Neural cell (in vitro differentiated cells): ENCODE results near the gene KATNBL1.

ENCODE experiments used
- CTCF ChIP-seq: fragments of 450-650 bp; IDR thresholded peaks from 2 replicates; pipeline ENCODE4 v1.5.1; 2014; ENCODE audit warnings: antibody characterized with exemption, mild to moderate bottlenecking, moderate library complexity; ENCODE audit not compliant: poor library complexity, severe bottlenecking
- EP300 ChIP-seq: fragments of 450-650 bp; conservative IDR thresholded peaks from 2 replicates; pipeline ENCODE4 v1.6.1; 2014; ENCODE audit warnings: antibody characterized with exemption, mild to moderate bottlenecking, moderate library complexity; ENCODE audit not compliant: poor library complexity, severe bottlenecking
- EZH2 ChIP-seq: fragments of 200-600, 300-800 bp; shearing (Covaris generic), sonication (generic); IDR thresholded peaks from 2 replicates; pipeline ENCODE4 v1.6.1; 2014; ENCODE audit warnings: antibody characterized with exemption, low read length, borderline replicate concordance, mild to moderate bottlenecking; ENCODE audit not compliant: insufficient read depth, poor library complexity, severe bottlenecking
- MXI1 ChIP-seq: fragments of 450-650 bp; conservative IDR thresholded peaks from 2 replicates; pipeline ENCODE4 v1.6.1; 2014; ENCODE audit warnings: antibody characterized with exemption, mild to moderate bottlenecking; ENCODE audit not compliant: poor library complexity, severe bottlenecking
- POLR2AphosphoS5 ChIP-seq: IDR thresholded peaks from 2 replicates; pipeline ENCODE4 v1.6.1; 2012
- RAD21 ChIP-seq: fragments of 450-650 bp; conservative IDR thresholded peaks from 2 replicates; pipeline ENCODE4 v1.6.1; 2014; ENCODE audit warnings: antibody characterized with exemption, mild to moderate bottlenecking, moderate library complexity
- REST ChIP-seq: IDR thresholded peaks from 2 replicates; pipeline ENCODE4 v1.6.1; 2012; ENCODE audit warnings: borderline replicate concordance
- SMC3 ChIP-seq: fragments of 450-650 bp; conservative IDR thresholded peaks from 2 replicates; pipeline ENCODE4 v1.6.1; 2014; ENCODE audit warnings: antibody characterized with exemption, mild to moderate bottlenecking, moderate library complexity; ENCODE audit not compliant: poor library complexity
- TAF1 ChIP-seq: IDR thresholded peaks from 2 replicates; pipeline ENCODE4 v1.6.1; 2012; ENCODE audit warnings: low read depth

GRCh38 chr15:34246276-34246976 is 36.5 kb upstream of the KATNBL1 start:
- TF ChIP-seq CTCF (no peak), TAF1 (no peak), EP300 (no peak), POLR2AphosphoS5 (no peak), REST (no peak), RAD21 (no peak), EZH2 (no peak), MXI1 (no peak), SMC3 (no peak)
